NCI-H2081 (cell line): Measurements from ENCODE around the gene CHMP1A.

Experiments used
- DNase-seq, 2 experiments: peaks; one replicate each; lab custom pipeline; 2025; lab: John Stamatoyannopoulos, UW

CHMP1A gene

DNA sequence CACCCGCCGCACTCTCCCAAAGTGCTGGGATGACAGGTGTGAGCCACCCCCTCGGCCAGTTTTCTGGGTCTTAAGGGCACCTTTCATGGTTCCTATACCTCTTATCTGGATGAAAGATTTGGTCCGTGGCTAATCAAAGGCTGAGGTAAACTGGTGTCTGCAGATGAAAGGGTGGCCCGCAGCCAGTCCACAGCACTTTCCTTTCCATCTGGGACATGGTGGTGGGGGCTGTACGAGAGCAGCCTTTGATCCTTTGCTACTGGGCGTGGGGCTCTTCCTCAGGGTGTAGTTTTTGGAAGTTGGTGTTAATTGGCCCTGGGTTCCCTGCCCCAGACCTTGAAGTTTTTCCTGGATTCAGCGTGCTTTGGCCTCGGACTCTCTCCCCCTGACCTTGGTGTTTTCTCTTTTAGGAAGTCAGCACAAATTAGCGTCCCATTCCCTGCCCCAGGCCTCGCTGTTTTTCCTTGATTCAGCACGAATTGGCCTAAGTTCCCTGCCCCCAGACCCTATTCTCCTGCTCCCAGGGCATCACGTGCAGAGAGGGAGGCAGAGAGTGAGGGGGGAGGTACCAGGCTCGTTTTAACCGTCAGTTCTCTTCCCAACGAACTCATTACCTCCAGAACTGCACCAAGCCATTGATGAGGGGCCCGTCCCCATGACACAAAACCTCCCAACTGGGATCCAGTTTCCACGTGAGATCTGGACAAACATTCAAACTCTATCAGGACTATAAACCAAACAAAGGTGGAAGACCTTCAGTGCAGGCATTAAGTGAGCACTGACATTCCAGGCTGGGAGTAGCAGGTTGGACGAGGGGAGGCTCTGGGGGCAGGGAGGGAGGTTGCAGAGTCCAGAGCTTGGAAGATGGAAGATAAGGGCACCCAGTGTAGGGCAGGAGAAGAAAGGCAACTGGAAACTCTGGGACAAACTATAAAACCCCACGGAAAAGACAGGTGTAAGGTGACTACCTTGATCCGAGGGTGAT lies 32.4 kb downstream of the CHMP1A start:
- no peak for DNase-seq

DNA sequence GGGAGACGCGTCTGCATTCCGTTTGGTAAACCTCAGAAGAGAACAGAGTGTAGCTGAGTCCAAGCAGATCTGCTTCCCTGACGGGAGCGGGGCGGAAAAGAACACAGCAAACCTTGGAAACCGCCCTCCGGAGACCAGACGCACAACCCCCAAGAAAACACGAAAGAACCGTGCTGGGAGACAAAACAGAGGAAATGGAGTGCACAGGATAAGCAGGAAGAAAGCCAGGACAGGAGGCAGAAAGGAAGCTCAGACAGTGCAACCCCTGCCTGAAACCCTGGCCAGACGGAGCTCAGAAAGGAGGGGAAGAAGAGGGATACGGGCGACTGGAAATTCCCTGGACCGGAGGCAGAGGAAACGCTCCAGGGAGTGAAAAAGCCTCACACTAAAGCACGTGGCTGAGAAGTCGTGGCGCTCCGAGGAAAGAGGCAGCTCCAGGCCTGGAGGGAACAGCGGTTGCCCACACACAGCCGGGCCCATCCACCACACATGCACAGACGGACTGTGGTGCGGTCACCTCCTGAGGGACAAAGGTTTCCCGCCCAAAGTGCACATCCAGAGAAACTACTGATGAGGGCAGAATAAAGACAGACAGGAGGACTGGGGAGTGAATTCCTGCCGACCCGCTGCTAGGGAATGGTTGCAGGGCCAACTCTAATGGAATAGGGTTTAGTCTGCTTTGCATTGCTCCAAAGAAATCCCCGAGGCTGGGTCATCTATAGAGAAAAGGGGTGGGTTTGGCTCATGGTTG lies 33.8 kb downstream of the CHMP1A start:
- no peak for DNase-seq

DNA sequence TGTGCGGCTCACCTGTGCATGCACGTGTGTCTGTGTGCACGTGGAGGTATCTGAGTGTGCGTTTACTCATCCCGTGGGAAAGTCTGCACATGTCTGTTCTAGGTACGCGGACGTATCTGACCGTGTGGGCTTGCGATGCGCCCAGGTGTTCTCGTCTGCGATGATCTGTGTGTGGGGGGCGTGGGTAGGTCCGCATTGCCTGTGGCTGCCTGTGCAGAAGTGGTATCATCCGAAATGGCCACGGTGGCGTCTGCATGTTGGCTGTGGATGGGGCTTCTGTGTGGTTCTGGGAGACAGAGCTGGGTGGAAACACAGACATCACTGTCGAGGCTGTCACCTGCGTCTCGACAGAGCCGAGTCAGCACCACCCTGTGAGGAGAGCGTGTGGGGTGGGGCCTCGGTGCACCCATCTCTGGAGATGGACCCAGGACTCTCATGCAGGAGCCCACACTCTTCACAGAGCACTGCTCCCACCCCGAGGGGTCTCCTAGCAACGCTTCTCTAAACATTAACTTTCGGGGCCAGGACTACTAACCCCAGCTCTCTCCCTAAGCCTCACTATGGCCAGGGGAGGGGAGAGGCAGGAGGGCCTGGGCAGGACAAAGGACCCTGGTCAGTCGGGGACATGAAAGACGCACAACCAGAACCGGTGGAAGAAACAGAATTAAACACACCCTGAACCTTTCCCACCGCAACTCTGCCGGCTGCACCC lies 35.7 kb downstream of the CHMP1A start:
- no peak for DNase-seq

DNA sequence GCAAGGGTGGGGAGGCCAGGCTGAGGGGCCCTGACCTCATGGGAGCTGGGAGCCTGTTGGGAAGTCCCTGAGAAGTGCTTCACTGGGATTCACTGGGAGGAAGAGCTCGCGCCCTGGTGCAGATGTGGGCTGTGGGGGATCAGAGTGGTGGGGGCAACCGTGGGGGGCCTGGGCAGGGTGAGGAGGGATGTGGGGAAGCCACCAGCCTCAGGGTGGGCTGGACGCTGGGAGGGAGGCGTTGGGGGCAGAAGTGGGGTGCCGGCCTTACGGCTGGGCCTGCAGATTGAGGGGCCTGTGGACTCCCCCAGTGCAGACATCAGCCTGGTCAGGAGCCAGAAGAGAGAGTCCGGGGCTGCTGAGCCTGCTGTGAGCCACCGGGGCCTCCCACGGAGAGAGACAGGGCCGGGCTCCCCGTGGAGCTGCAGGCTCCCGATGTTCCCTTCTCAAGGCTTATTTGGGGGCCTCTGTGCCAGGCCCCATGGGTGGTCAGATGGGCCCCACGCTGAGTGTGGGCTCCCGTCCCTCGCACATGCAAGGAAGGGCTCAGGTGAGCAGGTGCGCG lies 36.3 kb downstream of the CHMP1A start:
- DNase-seq = no peak

DNA sequence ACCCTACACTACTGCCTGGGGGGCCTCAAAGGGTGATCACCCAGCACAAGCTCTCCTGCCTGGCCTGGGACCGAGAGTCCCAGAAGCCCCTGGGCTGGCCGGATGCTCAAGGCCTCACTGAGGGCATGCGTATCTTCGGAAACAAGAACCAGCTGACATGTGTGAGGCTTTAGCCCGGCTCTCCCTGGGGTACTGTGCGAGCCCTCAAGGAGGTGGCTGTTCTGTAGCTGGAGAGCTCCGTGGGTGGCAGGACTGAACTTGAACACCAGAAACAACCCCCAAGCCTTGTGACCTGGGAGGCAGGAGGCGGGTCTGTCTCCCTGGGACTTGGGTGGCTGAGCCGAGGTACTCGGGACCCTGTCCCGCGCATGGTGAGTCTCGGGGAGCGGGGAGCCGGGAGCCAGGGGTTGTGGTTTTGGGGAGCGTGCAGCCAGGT lies 37.1 kb downstream of the CHMP1A start:
- DNase-seq = no peak

DNA sequence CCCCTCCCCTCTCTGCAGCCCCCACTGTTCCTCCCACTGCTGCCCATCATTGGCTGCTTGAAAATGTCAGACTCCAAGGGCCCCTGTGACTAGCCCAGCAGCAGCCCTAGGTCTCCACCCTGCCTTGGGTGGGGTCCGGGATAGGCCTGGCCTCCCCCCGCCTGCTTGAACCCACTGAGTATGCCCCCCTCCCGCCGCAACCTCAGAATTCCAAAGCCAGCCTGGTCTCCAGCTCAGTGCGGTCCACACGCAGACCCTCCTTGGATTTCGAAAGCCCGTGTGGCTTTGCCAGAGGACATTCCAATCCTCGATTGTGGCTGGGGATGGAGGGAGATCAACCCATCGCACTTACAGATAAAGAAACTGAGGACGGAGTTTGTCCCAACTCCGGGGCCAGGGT lies 37.7 kb downstream of the CHMP1A start:
- no peak for DNase-seq

DNA sequence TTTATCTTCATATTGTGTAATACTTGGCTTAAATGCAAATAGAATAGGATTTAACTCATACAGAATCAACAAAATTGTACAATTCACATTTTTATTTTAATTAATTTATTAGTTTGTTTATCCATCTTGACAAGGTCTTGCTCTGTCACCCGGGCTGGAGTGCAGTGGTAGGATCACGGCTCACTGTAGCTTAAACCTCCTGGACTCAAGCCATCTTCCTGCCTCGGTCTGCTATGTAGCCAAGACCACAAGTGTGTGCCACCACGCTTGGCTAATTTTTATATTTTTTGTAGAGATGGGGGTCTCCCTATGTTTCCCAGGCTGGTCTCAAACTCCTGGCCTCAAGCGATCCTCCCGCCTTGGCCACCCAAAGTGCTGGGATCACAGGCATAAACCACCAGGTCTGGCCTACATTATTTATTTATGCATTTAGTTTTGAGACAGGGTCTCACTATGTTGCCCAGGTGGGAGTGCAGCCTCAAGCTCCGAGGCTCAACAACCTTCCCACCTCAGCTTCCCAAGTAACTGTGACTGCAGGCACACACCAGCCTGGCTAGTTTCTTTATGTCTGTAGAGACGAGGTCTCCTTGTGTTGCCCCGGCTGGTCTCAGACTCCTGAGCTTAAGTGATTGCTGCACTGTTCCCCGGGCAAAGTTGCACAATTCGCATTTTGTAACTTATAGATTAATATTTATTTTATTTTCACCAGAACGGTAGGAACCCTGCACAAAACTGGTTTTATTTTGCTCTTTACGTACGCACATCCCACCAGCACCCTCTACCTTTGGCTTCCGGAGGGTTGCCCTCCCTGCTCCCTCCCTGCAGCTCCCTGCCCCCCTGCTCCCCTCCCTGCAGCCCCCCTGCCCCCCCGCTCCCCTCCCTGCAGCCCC lies 39.2 kb downstream of the CHMP1A start:
- no peak for DNase-seq

DNA sequence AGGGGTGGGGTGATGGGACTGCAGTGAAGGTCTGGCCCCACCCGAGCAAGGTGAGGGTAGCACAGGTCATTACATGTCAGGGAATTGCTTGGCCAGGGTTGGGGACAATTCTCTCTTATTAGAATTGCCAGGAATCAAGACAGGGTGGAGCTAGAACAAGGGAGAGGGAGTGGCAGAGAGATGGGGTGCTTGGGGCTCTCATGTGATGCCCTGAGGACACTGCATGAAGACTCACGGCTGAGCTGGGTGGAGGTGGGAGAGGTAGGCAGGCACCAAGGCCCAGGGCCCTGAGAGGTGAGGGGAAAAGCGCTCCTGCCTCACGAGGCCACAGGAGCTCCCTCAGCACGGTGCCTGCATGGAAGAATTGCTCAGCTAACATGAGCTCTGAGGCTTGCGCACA lies 40.5 kb downstream of the CHMP1A start:
- DNase-seq = no peak

DNA sequence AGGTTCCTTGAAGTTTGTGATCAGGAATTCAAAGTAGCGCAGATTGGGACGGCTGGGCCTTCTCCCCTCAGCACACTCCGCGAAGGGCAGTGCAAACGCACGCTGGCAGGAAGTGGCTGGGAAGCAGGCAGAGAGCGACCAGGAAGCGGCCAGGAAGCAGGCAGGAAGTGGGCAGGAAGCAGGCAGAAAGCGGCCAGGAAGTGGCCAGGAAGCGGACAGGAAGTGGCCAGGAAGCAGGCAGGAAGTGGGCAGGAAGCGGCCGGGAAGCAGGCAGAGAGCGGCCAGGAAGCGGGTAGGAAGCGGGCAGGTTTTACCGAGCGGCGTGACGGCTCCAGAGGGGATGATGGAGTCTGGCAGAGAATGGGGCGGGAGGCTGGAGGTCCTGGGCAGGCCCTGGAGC lies 40.9 kb downstream of the CHMP1A start:
- DNase-seq = no peak

DNA sequence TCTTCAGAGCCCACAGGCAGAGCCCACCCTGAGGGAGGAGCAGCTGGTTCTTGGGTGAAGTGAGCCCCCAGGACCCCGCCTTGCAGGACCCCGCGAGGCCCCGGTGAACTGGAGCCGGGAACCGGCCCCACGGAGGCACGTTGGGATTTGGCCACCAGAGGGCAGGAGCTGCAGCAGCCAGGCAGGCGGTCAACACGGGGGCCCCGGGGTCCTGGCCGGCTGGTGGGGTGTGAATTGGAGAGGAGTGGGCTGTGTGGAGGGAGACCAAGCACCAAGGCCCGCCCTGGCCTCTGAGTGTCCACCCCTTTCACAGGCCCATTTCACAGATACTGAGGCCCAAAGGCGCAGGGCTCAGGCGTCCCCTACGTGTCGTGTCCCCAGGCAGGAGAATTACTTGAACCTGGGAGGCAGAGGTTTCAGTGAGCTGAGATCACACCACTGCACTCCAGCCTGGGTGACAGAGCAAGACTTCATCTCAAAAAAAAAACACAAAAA lies 41.9 kb downstream of the CHMP1A start:
- no peak for DNase-seq

DNA sequence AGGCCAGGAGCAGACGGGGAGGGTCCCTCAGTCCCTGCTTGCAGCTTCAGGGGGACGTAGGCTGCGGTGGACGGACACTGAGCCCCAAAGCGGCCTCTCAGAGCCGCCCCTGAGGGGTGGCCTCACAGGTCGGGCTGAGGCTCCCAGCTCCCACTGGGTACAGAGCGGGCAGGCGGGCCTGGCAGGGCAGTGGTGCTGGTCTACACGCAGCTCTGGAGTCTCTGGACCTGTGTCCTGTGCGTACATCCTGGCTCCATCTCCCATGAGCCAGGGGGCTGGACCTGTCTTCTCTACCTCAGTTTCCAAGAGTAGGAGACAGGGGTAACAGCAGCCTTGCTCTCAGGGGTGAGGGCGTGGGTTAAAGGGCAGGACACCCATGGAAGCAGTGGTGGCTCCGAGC lies 42.3 kb downstream of the CHMP1A start:
- DNase-seq = no peak

DNA sequence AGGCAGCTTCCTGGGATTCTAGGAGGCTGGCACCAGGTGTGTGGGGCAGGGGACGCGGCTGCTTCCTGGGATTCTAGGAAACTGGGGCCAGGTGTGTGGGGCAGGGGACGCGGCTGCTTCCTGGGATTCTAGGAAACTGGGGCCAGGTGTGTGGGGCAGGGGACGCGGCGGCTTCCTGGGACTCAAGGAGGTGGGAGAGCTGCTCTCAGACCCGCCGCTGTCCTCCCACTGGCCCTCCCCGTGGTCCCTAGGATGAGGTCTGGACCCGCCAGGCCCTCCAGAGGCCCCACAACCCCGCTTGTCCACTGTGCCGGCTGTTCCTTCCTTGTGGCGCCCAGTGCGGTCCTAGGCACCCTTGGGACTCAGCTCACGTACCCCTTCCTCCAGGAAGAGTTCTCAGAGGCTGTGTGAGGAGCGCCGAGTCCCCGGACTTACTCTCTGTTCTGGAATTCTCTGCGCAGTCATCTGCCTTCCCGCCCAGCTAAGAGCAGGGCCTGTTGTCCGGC lies 43.5 kb downstream of the CHMP1A start:
- no peak for DNase-seq

DNA sequence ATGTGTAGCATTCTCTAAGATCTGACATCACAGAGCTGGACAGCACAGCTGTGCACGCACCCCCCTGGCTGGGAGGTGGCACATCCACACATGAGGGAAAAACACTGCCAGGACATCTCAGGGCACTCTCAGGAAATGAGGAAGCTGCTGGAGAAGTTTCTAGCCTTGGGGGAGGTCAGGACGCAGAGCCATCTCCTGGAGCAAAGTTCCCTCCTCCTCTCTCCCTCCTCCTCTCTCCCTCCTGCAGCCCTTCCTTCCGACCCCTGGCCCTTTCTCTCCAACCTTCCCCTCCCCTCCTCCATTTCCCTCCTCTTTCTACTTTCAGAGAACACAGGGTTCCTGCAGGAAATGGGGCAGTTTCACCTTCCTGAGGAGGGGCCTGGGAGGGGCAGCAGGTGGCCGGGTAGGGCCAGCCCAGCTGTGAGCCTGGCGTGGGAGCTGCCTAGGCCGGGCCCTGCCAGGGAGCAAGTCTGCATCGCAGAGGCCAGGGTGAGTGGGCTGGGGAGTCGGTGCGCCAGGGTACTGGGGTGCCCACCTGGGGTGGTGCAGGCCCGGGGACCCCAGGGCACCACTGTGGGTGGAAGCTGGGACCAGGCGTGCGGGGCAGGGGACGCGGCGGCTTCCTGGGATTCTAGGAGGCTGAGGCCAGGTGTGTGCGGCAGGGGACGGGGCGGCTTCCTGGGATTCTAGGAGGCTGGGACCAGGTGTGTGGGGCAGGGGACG lies 44.1 kb downstream of the CHMP1A start, which contains the start of gene DPEP1:
TSS of gene DPEP1 (plus strand) at position 412 of the 723 bp plus-strand sequence. CDS start 16,769 bp downstream, outside the sequence.
- DNase-seq = no peak

DNA sequence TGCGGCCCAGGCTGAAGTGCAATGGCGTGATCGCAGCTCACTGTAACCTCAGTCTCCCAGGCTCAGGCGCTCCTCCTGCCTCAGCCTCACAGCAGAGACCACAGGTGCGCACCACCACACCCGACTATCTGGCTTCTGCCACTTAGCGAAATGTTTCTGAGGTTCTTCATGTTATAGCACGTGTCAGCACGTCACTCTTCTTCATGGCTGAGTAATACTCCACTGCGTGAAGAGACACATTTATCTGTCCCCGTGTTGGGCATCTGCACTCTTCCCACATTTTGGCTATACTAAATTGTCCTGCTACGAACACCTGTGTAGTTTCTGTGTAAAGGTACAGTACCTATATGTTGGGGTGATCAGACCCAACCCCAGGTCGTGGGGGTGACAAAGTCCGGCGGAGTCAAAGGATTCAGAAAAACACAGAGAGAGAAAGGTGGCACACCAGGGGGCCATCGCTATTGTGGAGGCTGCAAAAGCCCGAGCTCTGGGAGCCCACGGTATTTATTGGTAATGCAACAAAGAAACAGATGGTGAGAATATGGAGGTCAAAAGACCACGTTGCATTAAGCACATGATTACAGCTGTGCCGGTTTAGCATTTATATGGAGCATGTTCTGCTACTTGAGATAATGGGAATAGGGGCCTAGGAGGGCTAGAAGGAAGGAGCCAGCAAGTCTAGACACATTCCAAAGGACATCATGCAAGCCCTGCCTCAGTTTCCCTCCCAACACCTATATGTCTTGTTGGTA lies 44.9 kb downstream of the CHMP1A start:
- no peak for DNase-seq

DNA sequence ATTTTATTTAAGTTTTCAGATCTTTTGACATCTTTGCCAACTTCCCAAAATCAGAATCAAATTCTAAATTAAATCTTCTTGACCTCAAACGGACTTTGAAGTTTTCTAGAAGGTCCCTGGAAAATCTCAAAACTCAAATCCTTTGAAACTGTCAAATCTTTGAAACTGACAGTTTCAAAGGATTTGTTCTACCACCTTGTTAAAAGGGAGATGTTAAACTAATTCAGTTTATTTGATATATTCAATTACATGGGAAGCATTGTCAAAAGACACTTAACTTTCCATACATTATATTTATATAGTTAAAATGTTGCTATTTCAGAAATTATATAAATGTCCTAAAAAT lies 47.4 kb downstream of the CHMP1A start:
- DNase-seq = no peak

DNA sequence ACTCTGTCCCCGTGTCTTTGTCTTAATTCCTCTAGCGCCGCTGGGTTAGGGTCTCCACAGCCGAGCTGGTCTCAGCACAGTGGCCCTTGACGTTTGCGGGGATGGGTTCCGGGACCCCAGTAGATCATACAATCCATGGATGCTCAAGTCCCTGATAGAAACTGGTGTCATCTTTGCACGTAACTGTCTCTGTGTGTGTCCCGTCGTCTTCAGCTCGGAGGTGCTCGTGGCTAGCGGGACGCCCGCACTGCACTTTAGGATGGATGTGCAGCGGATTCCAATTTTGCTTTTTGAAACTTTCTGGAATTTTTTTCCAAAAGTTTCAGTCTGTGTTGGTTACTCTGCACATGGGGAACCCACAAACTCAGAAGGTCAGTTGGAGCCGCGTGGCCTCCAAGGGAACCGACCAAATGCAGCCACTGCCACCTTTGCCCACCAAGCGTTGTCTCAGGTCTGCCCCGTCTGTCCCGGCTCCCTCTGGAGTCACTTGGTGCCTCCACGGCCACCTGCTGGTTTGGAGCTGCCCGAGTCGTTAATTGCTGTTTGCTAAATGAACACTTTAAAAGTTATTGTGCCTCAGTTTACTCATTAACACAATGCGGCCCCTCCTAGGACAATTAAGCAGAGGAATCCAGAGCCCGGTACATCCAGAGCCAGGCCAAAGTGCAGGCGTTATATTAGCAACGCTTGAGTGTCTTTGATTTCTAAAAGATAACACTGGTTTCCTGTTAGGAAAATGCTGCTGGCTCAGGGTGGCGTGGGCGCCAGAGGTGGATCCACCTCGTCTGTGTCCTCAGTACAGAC lies 49.4 kb downstream of the CHMP1A start:
- no peak for DNase-seq

DNA sequence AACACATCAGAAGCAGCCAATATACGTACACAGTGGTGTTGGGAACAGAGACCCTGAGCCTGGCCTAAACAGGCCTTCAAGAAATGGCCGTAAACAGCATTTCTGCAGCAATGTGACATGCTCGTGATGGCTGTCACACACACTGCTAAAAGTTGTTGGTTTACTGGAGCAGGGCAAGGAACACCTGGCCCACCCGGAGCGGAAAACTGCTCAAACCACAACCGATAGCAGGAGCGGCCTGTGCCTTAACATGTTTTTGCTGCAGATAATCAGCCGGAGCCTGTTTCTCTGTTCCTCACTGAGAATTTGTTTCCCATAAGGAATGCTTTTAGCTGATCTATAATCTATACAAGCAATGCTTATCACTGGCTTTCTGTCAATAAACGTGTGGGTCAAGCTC lies 50.1 kb downstream of the CHMP1A start:
- DNase-seq = no peak

DNA sequence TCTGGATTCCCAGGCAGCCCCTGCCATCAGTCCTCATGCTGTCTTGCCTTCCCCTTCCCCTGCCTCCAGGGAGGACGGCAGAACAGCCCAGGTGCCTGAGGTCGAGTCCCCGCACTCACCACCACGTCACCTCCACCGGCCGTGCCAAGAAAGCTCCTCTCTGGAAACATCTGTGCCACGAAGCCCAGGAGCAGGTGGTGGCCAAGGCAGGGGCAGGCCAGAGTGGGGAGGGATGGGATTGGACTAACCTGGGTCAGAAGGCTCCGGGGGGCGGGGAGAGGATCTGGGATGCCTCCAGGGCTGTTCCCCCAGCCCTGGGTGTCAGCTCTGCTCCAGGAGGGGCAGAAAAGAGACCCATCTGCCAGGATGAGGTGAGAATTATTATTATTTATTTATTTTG lies 51.5 kb downstream of the CHMP1A start:
- DNase-seq = no peak
